Uterus (tissue), 2 donors: ENCODE results near the gene NPHP4.

Experiments
- POLR2A ChIP-seq, 2 donors: fragments of 450-650 bp; IDR thresholded peaks; one replicate each; pipeline ENCODE4 v1.6.1; 2016; ENCODE audit warnings: antibody characterized with exemption in 2 of 2, mild to moderate bottlenecking in 1 of 2, moderate library complexity in 1 of 2
- TF ChIP-seq, protein P1 (sequence below), 4 experiments: fragments of 200-600 bp in 2 of 4; fragments of 450-650 bp in 2 of 4; sonication (generic) in 2 of 4; IDR thresholded peaks; one replicate each; pipeline ENCODE4 v1.5.1; 2016 to 2019; ENCODE audit warnings: antibody characterized with exemption in 4 of 4, mild to moderate bottlenecking in 2 of 4, moderate library complexity in 1 of 4

- TF ChIP-seq POLR2A (IDR thresholded peaks at IDR 0.05) = no peak
- TF ChIP-seq, protein P1, sequence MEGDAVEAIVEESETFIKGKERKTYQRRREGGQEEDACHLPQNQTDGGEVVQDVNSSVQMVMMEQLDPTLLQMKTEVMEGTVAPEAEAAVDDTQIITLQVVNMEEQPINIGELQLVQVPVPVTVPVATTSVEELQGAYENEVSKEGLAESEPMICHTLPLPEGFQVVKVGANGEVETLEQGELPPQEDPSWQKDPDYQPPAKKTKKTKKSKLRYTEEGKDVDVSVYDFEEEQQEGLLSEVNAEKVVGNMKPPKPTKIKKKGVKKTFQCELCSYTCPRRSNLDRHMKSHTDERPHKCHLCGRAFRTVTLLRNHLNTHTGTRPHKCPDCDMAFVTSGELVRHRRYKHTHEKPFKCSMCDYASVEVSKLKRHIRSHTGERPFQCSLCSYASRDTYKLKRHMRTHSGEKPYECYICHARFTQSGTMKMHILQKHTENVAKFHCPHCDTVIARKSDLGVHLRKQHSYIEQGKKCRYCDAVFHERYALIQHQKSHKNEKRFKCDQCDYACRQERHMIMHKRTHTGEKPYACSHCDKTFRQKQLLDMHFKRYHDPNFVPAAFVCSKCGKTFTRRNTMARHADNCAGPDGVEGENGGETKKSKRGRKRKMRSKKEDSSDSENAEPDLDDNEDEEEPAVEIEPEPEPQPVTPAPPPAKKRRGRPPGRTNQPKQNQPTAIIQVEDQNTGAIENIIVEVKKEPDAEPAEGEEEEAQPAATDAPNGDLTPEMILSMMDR (IDR thresholded peaks at IDR 0.05) = no peak
These were observed 47.4 kb downstream of the NPHP4 start for GRCh38 chr1:5944843-5945167.
